ENCODE measurements around the gene GHRL. TPM values are rescaled to one million over a fixed set of nuclear protein-coding genes. Genes with fewer than 3 reads are reported as not detected.

The GHRL gene
- total RNA-seq, 1 experiment from 2014 or later: not detected

DNA sequence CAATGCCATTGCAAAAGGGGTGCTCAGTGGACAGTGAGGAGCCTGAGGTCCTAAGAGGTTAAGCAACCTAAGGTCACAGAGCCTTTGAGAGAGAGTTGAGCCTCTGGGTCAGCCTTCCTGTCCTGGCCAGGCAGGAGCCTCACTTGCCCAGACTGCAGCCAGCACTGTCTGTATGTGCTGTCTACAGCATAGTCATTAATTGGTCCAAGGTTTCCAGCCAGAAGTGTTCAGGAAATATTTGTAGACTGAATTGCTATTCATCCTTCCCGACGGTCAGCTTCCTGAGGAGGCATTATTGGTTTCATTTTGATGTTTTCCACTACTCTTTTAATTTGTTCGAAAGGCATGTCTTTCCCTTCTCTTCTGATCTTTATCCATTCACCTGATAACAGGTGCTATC is 20.1 kb upstream of the GHRL start:
- Mint-ChIP-seq H3K27me3 (ENCODE audit: insufficient read depth, unreplicated experiment) (no peaks in the 10 kb centered on the region), H3K27ac (ENCODE audit: unreplicated experiment) (no peak overlapping the region), H3K4me3 (ENCODE audit: unreplicated experiment) (no peak overlapping the region), H3K9me3 (ENCODE audit: unreplicated experiment) (no peaks in the 10 kb centered on the region), H3K36me3 (ENCODE audit: insufficient read depth, unreplicated experiment) (peaks cover 97% of the 10 kb centered on the region), H3K4me1 (ENCODE audit: low read depth, unreplicated experiment) (no peaks in the 10 kb centered on the region)
- peaks cover 20% of the 10 kb centered on the region for H3K4me1 ChIP-seq
- intact Hi-C loops (cut with micrococcal nuclease; ENCODE audit: unreplicated experiment): no loop called here
- ChIA-PET CTCF (no interaction called here), POLR2A (interaction anchor here (0.6 kb wide), 1 partner anchor 16 kb away, joined by 4 read pairs; no protein-coding TSS in a partner anchor)
- DNase-seq: no peak
- H3K36me3 ChIP-seq (ENCODE audit: control insufficient read depth, insufficient read depth, low read length): peaks cover 6% of the 10 kb centered on the region
- H3K9me3 ChIP-seq: no peaks in the 10 kb centered on the region
- BruUV-seq (replicated peaks): no TSS peak
- H3K4me3 ChIP-seq (ENCODE audit: low read depth, low read length): no peak overlapping the region
- TF ChIP-seq, protein P1, sequence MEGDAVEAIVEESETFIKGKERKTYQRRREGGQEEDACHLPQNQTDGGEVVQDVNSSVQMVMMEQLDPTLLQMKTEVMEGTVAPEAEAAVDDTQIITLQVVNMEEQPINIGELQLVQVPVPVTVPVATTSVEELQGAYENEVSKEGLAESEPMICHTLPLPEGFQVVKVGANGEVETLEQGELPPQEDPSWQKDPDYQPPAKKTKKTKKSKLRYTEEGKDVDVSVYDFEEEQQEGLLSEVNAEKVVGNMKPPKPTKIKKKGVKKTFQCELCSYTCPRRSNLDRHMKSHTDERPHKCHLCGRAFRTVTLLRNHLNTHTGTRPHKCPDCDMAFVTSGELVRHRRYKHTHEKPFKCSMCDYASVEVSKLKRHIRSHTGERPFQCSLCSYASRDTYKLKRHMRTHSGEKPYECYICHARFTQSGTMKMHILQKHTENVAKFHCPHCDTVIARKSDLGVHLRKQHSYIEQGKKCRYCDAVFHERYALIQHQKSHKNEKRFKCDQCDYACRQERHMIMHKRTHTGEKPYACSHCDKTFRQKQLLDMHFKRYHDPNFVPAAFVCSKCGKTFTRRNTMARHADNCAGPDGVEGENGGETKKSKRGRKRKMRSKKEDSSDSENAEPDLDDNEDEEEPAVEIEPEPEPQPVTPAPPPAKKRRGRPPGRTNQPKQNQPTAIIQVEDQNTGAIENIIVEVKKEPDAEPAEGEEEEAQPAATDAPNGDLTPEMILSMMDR (IDR thresholded peaks at IDR 0.05; ENCODE audit: insufficient read depth in 1 of 2, low read depth in 1 of 2, low read length in 1 of 2, severe bottlenecking in 1 of 2, unreplicated experiment in 1 of 2): no peak
- H3K27me3 ChIP-seq (replicated peaks; ENCODE audit: control insufficient read depth, insufficient read depth, low read length): no peaks in the 10 kb centered on the region

DNA sequence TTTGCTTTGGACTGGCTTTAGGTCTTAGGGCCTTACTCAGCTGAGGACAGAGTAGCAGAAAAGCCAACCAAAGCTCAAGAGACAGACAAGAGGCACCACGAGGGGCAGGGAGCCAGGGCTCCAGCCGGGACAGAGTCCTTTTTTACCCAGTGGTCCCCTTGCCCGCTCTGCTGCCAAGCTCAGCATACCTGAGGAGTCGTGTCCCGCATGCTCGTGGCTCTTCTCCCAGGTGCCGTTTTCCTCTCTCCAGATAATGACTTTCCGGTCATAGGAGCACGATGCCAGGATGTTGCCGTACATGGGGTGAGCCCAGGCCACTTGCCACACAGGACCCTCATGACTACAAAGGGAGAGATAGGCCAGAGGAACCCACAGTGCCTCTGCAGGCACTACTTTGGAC is 19.6 kb upstream of the GHRL start:
- Mint-ChIP-seq H3K27me3 (ENCODE audit: insufficient read depth, unreplicated experiment) (no peaks in the 10 kb centered on the region), H3K4me1 (ENCODE audit: low read depth, unreplicated experiment) (no peaks in the 10 kb centered on the region), H3K4me3 (ENCODE audit: unreplicated experiment) (no peak overlapping the region), H3K9me3 (ENCODE audit: unreplicated experiment) (no peaks in the 10 kb centered on the region), H3K27ac (ENCODE audit: unreplicated experiment) (no peak overlapping the region), H3K36me3 (ENCODE audit: insufficient read depth, unreplicated experiment) (peaks cover 97% of the 10 kb centered on the region)
- TF ChIP-seq, protein P1 (IDR thresholded peaks at IDR 0.05; ENCODE audit: insufficient read depth in 1 of 2, low read depth in 1 of 2, low read length in 1 of 2, severe bottlenecking in 1 of 2, unreplicated experiment in 1 of 2): no peak
- no peak overlapping the region for H3K4me3 ChIP-seq (ENCODE audit: low read depth, low read length)
- ChIA-PET POLR2A (no interaction called here), CTCF (no interaction called here)
- peaks cover 15% of the 10 kb centered on the region for H3K4me1 ChIP-seq
- BruUV-seq (replicated peaks): no TSS peak
- no peak for DNase-seq
- no peaks in the 10 kb centered on the region for H3K27me3 ChIP-seq (replicated peaks; ENCODE audit: control insufficient read depth, insufficient read depth, low read length)
- intact Hi-C loops (cut with micrococcal nuclease; ENCODE audit: unreplicated experiment): no loop called here
- H3K36me3 ChIP-seq (ENCODE audit: control insufficient read depth, insufficient read depth, low read length): peaks cover 6% of the 10 kb centered on the region
- no peaks in the 10 kb centered on the region for H3K9me3 ChIP-seq

DNA sequence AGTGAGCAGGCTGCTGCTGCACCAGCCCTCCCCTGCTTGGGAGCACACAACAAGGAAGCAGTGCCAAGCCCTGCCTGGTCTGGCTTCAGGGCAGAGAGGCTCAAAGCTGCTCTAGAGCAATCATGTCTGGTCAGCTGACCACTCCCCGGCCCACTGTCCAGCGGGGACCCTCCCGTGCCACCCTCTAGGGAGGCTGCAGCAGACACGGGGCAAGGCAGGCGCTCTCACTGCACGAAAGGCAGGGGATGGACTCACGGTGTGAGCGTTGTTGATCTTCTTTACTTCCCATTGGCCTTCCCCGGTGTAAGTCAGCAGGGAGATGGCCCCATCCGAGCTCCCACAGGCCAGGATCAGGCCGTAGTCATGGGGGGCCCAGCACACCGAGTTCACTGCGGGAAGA is 19.0 kb upstream of the GHRL start:
- Mint-ChIP-seq H3K4me3 (ENCODE audit: unreplicated experiment) (no peak overlapping the region), H3K36me3 (ENCODE audit: insufficient read depth, unreplicated experiment) (peaks cover 97% of the 10 kb centered on the region), H3K27ac (ENCODE audit: unreplicated experiment) (no peak overlapping the region), H3K27me3 (ENCODE audit: insufficient read depth, unreplicated experiment) (no peaks in the 10 kb centered on the region), H3K9me3 (ENCODE audit: unreplicated experiment) (no peaks in the 10 kb centered on the region), H3K4me1 (ENCODE audit: low read depth, unreplicated experiment) (no peaks in the 10 kb centered on the region)
- intact Hi-C loops (cut with micrococcal nuclease; ENCODE audit: unreplicated experiment): no loop called here
- Histone ChIP-seq H3K4me1 (peaks cover 10% of the 10 kb centered on the region), H3K4me3 (ENCODE audit: low read depth, low read length) (no peak overlapping the region), H3K36me3 (ENCODE audit: control insufficient read depth, insufficient read depth, low read length) (peaks cover 6% of the 10 kb centered on the region), H3K27me3 (replicated peaks; ENCODE audit: control insufficient read depth, insufficient read depth, low read length) (no peaks in the 10 kb centered on the region), H3K9me3 (no peaks in the 10 kb centered on the region)
- TF ChIP-seq, protein P1 (IDR thresholded peaks at IDR 0.05; ENCODE audit: insufficient read depth in 1 of 2, low read depth in 1 of 2, low read length in 1 of 2, severe bottlenecking in 1 of 2, unreplicated experiment in 1 of 2): no peak
- no peak for DNase-seq
- POLR2A ChIA-PET: no interaction called here
- CTCF ChIA-PET: no interaction called here
- BruUV-seq (replicated peaks): no TSS peak

All from Caco-2 (cell line).